Loucy (cell line): ENCODE data around the gene AKIP1.

Experiments
- H2AFZ ChIP-seq: fragments of 200-600 bp; sonication (generic); 2 replicates; pipeline ENCODE4 v1.6.0; 2016; ENCODE audit warnings: antibody characterized with exemption, mild to moderate bottlenecking, low read length, moderate library complexity
- H3F3A ChIP-seq: fragments of 200-600 bp; 2 replicates; pipeline ENCODE4 v1.6.0; 2016; ENCODE audit warnings: antibody characterized with exemption, low read depth, mild to moderate bottlenecking
- H3K27me3 ChIP-seq: fragments of 200-600 bp; sonication (generic); 2 replicates; pipeline ENCODE4 v1.6.1; 2014; ENCODE audit warnings: low read length, mild to moderate bottlenecking; ENCODE audit not compliant: insufficient read depth, poor library complexity, severe bottlenecking
- H3K36me3 ChIP-seq: fragments of 200-600 bp; sonication (generic); 2 replicates; pipeline ENCODE4 v1.6.1; 2016; ENCODE audit warnings: low read length; ENCODE audit not compliant: insufficient read depth
- H3K4me1 ChIP-seq: fragments of 200-600 bp; sonication (generic); 2 replicates; pipeline ENCODE4 v1.5.1; 2014; ENCODE audit warnings: low read length, mild to moderate bottlenecking; ENCODE audit not compliant: insufficient read depth, poor library complexity, severe bottlenecking
- H3K4me2 ChIP-seq: fragments of 200-600 bp; sonication (generic); 2 replicates; pipeline ENCODE4 v1.6.0; 2014; ENCODE audit warnings: antibody characterized with exemption, low read length, low read depth, mild to moderate bottlenecking; ENCODE audit not compliant: poor library complexity, severe bottlenecking
- H3K4me3 ChIP-seq: fragments of 200-600 bp; sonication (generic); 2 replicates; pipeline ENCODE4 v1.5.1; 2014; ENCODE audit warnings: low read length, mild to moderate bottlenecking, mixed read lengths; ENCODE audit not compliant: poor library complexity, severe bottlenecking
- H3K79me2 ChIP-seq: fragments of 200-600 bp; sonication (generic); 2 replicates; pipeline ENCODE4 v1.6.1; 2014; ENCODE audit warnings: low read length; ENCODE audit not compliant: insufficient read depth
- H3K9ac ChIP-seq: fragments of 200-600 bp; sonication (generic); 2 replicates; pipeline ENCODE4 v1.6.0; 2014; ENCODE audit warnings: mild to moderate bottlenecking, low read depth, low read length, moderate library complexity; ENCODE audit not compliant: poor library complexity, severe bottlenecking
- H3K9me2 ChIP-seq: fragments of 200-600 bp; sonication (generic); replicated peaks from 2 replicates; pipeline ENCODE4 v1.6.1; 2016; ENCODE audit warnings: low read depth, low read length, mixed read lengths
- H3K9me3 ChIP-seq: fragments of 200-600 bp; sonication (generic); 2 replicates; pipeline ENCODE4 v1.6.1; 2014; ENCODE audit warnings: mild to moderate bottlenecking, antibody characterized with exemption, low read length, low read depth; ENCODE audit not compliant: insufficient read depth
- H4K20me1 ChIP-seq: fragments of 200-600 bp; sonication (generic); 2 replicates; pipeline ENCODE4 v1.6.0; 2014; ENCODE audit warnings: antibody characterized with exemption, low read length, mild to moderate bottlenecking; ENCODE audit not compliant: insufficient read depth, poor library complexity, severe bottlenecking
- CTCF ChIP-seq: fragments of 200-600 bp; sonication (generic); conservative IDR thresholded peaks from 2 replicates; pipeline ENCODE4 v1.5.1; 2014; ENCODE audit warnings: mild to moderate bottlenecking, antibody characterized with exemption, low read length
- EZH2phosphoT487 ChIP-seq: fragments of 200-600 bp; IDR thresholded peaks from 2 replicates; pipeline ENCODE4 v1.6.1; 2018; ENCODE audit warnings: antibody characterized with exemption, mild to moderate bottlenecking, moderate library complexity, borderline replicate concordance

The AKIP1 gene

DNA sequence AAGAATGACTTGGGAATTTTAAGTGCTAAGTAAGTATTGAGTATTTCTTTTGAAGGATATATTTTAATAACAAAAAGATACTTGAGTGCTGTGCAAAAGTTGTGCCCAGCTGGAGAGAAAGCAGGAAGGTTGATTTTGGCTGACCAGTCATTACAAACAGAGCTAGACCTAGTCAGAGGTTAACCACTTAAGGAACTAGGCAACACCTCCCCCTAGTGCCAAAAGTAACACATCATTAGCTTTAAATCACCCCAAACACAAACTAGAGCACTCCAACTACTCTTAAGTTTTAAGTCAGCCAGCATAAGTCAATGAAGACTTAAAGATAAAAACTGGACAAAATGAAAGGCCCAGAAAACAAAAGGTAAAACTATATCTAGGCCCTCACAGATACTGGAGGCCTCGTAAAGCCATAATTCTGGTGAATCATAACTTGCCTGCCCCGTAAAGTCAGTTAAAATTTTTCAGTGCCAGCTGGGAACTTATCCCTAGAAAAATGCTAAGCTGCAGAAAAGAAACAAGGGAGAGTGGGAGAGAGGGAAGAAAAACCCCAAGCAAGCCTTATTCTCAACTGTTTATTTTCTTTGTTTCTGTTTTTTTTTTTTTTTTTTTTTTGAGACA, 48.7 kb downstream of the AKIP1 start:
- H3K9me3 ChIP-seq: no peaks in the 10 kb centered on the region
- H3K9ac ChIP-seq: no peak overlapping the region
- peaks cover 32% of the 10 kb centered on the region for H4K20me1 ChIP-seq
- H3K4me3 ChIP-seq: no peak overlapping the region
- no peaks in the 10 kb centered on the region for H3F3A ChIP-seq
- no peaks in the 10 kb centered on the region for H3K27me3 ChIP-seq
- peaks cover 25% of the 10 kb centered on the region for H3K4me1 ChIP-seq
- H3K36me3 ChIP-seq: peaks cover 12% of the 10 kb centered on the region
- TF ChIP-seq EZH2phosphoT487 (no peak), CTCF (peak; percentile 75)
- H2AFZ ChIP-seq: no peak overlapping the region
- H3K9me2 ChIP-seq: no peaks in the 10 kb centered on the region
- H3K4me2 ChIP-seq: peak overlapping the region; percentile 43
- peaks cover 41% of the 10 kb centered on the region for H3K79me2 ChIP-seq

DNA sequence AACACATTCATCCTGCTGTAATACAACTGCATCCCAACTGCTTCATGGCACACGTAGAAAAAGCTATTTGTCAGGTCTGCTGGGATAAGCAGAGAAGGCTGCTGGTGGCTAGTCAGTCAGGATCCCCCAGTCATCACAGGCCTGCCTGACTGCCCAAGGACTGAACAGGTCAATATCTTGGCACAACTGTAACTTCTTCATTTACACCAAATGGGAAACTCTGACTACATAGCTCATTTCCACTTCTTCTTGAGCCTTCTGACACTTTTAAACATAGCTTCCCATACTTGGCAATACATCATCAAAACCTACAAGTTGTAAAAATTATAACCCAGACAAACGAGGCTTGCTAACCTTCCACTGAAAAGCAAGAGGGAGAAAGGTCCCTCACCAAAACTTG, 50.4 kb downstream of the AKIP1 start:
- peaks cover 30% of the 10 kb centered on the region for H3K4me1 ChIP-seq
- H3K9ac ChIP-seq: peak overlapping the region; percentile 89
- no peaks in the 10 kb centered on the region for H3K27me3 ChIP-seq
- no peak overlapping the region for H2AFZ ChIP-seq
- 0 out of 2 replicates have a peak, but pooled peaks cover 3% of the 10 kb centered on the region for H3K36me3 ChIP-seq
- TF ChIP-seq EZH2phosphoT487: no peak
- TF ChIP-seq CTCF: no peak
- no peaks in the 10 kb centered on the region for H3K9me2 ChIP-seq
- no peaks in the 10 kb centered on the region for H3K9me3 ChIP-seq
- peaks cover 46% of the 10 kb centered on the region for H3K79me2 ChIP-seq
- H3F3A ChIP-seq: no peaks in the 10 kb centered on the region
- H3K4me2 ChIP-seq: peak overlapping the region; percentile 99
- peak overlapping the region; percentile 97 for H3K4me3 ChIP-seq
- peaks cover 32% of the 10 kb centered on the region for H4K20me1 ChIP-seq

DNA sequence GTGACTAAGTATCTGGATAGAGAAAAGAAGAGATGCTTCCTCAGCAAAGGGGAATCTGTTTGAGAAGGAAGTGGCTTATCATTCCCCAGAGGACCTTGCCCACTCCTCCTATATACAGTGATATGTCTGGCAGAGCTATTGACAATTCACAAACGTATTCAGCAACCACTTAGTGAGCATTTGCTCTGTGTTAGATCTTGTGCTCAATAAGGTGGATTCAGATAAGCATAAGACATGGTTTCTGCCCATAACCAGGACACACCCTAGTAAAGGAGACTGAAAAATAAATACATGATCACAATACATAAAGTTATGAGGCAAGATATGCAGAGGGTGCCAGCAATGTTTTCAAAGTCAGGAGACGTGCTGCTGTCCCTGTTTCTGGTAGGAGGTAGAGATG, 51.9 kb downstream of the AKIP1 start:
- no peaks in the 10 kb centered on the region for H3K27me3 ChIP-seq
- H3K9ac ChIP-seq: peak overlapping the region; percentile 89
- H3K4me1 ChIP-seq: peaks cover 30% of the 10 kb centered on the region
- H2AFZ ChIP-seq: no peak overlapping the region
- H4K20me1 ChIP-seq: peaks cover 26% of the 10 kb centered on the region
- peak overlapping the region; percentile 97 for H3K4me3 ChIP-seq
- H3K79me2 ChIP-seq: peaks cover 46% of the 10 kb centered on the region
- TF ChIP-seq EZH2phosphoT487 (no peak), CTCF (no peak)
- 0 out of 2 replicates have a peak, but pooled peaks cover 3% of the 10 kb centered on the region for H3K36me3 ChIP-seq
- H3K4me2 ChIP-seq: peak overlapping the region; percentile 99
- H3K9me2 ChIP-seq: no peaks in the 10 kb centered on the region
- H3K9me3 ChIP-seq: no peaks in the 10 kb centered on the region
- no peaks in the 10 kb centered on the region for H3F3A ChIP-seq
